ENCODE measurements around the gene RNASE11. TPM values are rescaled to one million over a fixed set of nuclear protein-coding genes. Genes with fewer than 3 reads are reported as not detected.

The RNASE11 gene
- polyA plus RNA-seq, 3 donors = not detected

- intact Hi-C loops (cut with micrococcal nuclease) = no loop called here
- no peak overlapping the region for H2AFZ ChIP-seq (ENCODE audit: insufficient read depth, low read depth, low read length, poor library complexity, severe bottlenecking)
- H3K9ac ChIP-seq (ENCODE audit: insufficient read depth, low read length, poor library complexity, severe bottlenecking) = no peak overlapping the region
- 78% methylated on average over 3 of the region's 4 CpGs for WGBS (ENCODE audit: insufficient coverage)
- no peaks in the 10 kb centered on the region for H3K36me3 ChIP-seq (replicated peaks in 1 of 2; ENCODE audit: control insufficient read depth in 1 of 2, insufficient read depth in 2 of 2, low read length in 2 of 2)
- peaks cover 0 to 2% (median 0%) of the 10 kb centered on the region in 3 donors for H3K27me3 Mint-ChIP-seq (ENCODE audit: low read depth in 3 of 3)
- no peaks in the 10 kb centered on the region for H3K79me2 ChIP-seq (ENCODE audit: insufficient read depth, low read length)
- TF ChIP-seq CTCF (IDR thresholded peaks at IDR 0.05) = no peak
- no peaks in the 10 kb centered on the region for H3K27me3 ChIP-seq (ENCODE audit: control insufficient read depth in 2 of 2, insufficient read depth in 2 of 2, low read length in 2 of 2)
- no peaks in the 10 kb centered on the region for H4K20me1 ChIP-seq (ENCODE audit: insufficient read depth, low read length)
- H3K4me3 Mint-ChIP-seq = no peak overlapping the region
- peaks cover 0 to 5% (median 0%) of the 10 kb centered on the region in 7 donors for H3K9me3 Mint-ChIP-seq
- no peak overlapping the region for H3K27ac ChIP-seq (ENCODE audit: low read depth in 1 of 2, low read length in 2 of 2)
- DNase-seq = no peak
- H3K4me2 ChIP-seq (replicated peaks; ENCODE audit: extremely low read depth, low read length, poor library complexity, severe bottlenecking) = no peak overlapping the region
- no peak overlapping the region for H3K4me3 ChIP-seq (replicated peaks in 1 of 3; ENCODE audit: low read depth in 2 of 3, low read length in 3 of 3)
- H3K36me3 Mint-ChIP-seq = no peaks in the 10 kb centered on the region
- no peaks in the 10 kb centered on the region for H3K4me1 Mint-ChIP-seq
- H3K9me3 ChIP-seq (replicated peaks in 1 of 2; ENCODE audit: control insufficient read depth in 1 of 2, insufficient read depth in 1 of 2, low read length in 2 of 2) = no peaks in the 10 kb centered on the region
- no peaks in the 10 kb centered on the region for H3K4me1 ChIP-seq (ENCODE audit: control insufficient read depth in 1 of 2, insufficient read depth in 2 of 2, low read length in 2 of 2)
- H3K27ac Mint-ChIP-seq = no peak overlapping the region
These were observed 47.9 kb downstream of the RNASE11 start for GRCh38 chr14:20539906-20540305.

Other genes starting within 250 kb of the RNASE11 start
- 1 to 10 TPM; 1.8 to 7.3 (median 3.9) TPM for gene PARP2, start 244.4 kb downstream of the RNASE11 start, polyA plus RNA-seq
- 10 to 100 TPM in 1 of 3 donors, 1 to 10 TPM in 2; 2.3 to 78.9 (median 7.1) TPM for gene TEP1, start 174.5 kb downstream of the RNASE11 start, polyA plus RNA-seq
- gene KLHL33, start 151.8 kb downstream of the RNASE11 start, polyA plus RNA-seq = under 1 TPM in 1 of 3 donors, not detected in 2; 0.04 TPM
- gene OSGEP, start 133.2 kb downstream of the RNASE11 start, polyA plus RNA-seq = 100 to 1,000 TPM in 1 of 3 donors, 10 to 100 TPM in 2; 34.7 to 112 (median 40.0) TPM
- 100 to 1,000 TPM in 1 of 3 donors, 10 to 100 TPM in 2; 69.7 to 208 (median 85.4) TPM for gene APEX1, start 132.8 kb downstream of the RNASE11 start, polyA plus RNA-seq
- gene PIP4P1, start 126.6 kb downstream of the RNASE11 start, polyA plus RNA-seq = 100 to 1,000 TPM in 1 of 3 donors, 10 to 100 TPM in 2; 19.4 to 106 (median 21.2) TPM
- 100 to 1,000 TPM in 1 of 3 donors, 10 to 100 TPM in 2; 63.2 to 112 (median 67.5) TPM for gene PNP, start 118.6 kb downstream of the RNASE11 start, polyA plus RNA-seq
- not detected for gene RNASE10, start 82.5 kb downstream of the RNASE11 start, polyA plus RNA-seq
- gene RNASE9, start 27.0 kb downstream of the RNASE11 start, polyA plus RNA-seq = not detected
- gene RNASE12, start 3.4 kb upstream of the RNASE11 start, polyA plus RNA-seq = not detected
- gene OR6S1, start 53.7 kb upstream of the RNASE11 start, polyA plus RNA-seq = not detected
- 10 to 100 TPM; 18.5 to 85.8 (median 49.1) TPM for gene RNASE4, start 96.6 kb upstream of the RNASE11 start, polyA plus RNA-seq
- 10 to 100 TPM in 2 of 3 donors, 1 to 10 TPM in 1; 9.8 to 55.7 (median 31.4) TPM for gene ANG, start 100.8 kb upstream of the RNASE11 start, polyA plus RNA-seq
- not detected for gene EDDM3A, start 157.9 kb upstream of the RNASE11 start, polyA plus RNA-seq
- not detected for gene EDDM3B, start 180.4 kb upstream of the RNASE11 start, polyA plus RNA-seq
- gene RNASE6, start 193.3 kb upstream of the RNASE11 start, polyA plus RNA-seq = 100 to 1,000 TPM; 150 to 353 (median 316) TPM
- gene RNASE1, start 214.8 kb upstream of the RNASE11 start, polyA plus RNA-seq = 100 to 1,000 TPM in 1 of 3 donors, 10 to 100 TPM in 1, 1 to 10 TPM in 1; 2.1 to 191 (median 11.3) TPM

All from CD14-positive monocyte (primary cell).